ENCODE results near the gene RAP1B. TPM values are rescaled to one million over a fixed set of nuclear protein-coding genes. Genes with fewer than 3 reads are reported as not detected.
A peak's percentile ranks its signal among the peaks of the same experiment; 100 is the strongest.

RAP1B gene
- total RNA-seq, 2 experiments from 2014 or later: 256 to 268 TPM

DNA sequence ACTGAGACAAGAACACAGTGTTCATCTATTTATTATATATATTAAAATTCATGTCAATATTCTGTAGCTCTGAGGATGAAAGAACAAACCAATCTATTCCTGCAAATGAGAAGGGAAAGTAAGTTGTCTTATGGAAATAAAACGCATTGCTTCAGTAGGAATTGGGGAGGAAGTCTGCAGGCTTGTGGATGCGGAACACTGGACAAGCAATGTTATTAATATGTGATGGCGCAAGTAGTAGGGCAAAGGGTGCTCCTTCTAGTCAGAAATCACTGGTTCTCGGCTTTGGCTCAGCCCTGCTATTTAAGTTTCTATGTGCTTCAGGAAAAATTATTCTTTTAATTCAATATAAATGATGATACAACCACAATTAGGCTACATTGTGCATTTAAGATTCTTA, 28.8 kb upstream of the RAP1B start:
- ATAC-seq: no peak
- ChIA-PET CTCF (interaction anchor here (0.7 kb wide), 1 partner anchor 17 kb away, joined by 3 read pairs; no protein-coding TSS in a partner anchor), POLR2A (interaction anchor here (1.0 kb wide), 1 partner anchor 10 kb away, joined by 3 read pairs; no protein-coding TSS in a partner anchor)
- DNase-seq: no peak
- Mint-ChIP-seq H3K4me1 (ENCODE audit: low read depth) (peaks cover 44% of the 10 kb centered on the region), H3K27ac (no peak overlapping the region), H3K9me3 (ENCODE audit: insufficient read depth) (no peaks in the 10 kb centered on the region), H3K27me3 (ENCODE audit: low read depth) (no peaks in the 10 kb centered on the region), H3K4me3 (no peak overlapping the region), H3K36me3 (ENCODE audit: low read depth) (no peaks in the 10 kb centered on the region)

DNA sequence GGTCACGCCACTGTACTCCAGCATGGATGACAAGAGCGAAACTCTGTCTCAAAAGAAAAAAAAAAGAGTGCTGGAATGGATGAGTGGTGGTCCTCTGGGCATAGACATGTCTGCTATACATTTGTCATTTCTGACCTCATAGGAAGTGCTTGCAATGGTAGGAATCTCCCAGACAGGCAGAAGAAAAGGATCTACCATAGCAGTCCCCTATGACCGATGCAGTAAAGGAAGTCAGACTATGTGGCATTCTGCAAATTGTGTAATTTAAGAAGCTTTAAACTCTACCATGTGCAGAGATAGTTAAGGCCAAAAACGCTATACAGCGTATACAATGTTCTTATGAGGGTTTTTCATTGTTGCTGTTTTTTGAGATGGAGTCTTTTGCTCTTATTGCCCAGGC, 24.7 kb upstream of the RAP1B start:
- Mint-ChIP-seq H3K4me1 (ENCODE audit: low read depth) (peaks cover 36% of the 10 kb centered on the region), H3K9me3 (ENCODE audit: insufficient read depth) (peaks cover 19% of the 10 kb centered on the region), H3K27me3 (ENCODE audit: low read depth) (no peaks in the 10 kb centered on the region), H3K4me3 (no peak overlapping the region), H3K36me3 (ENCODE audit: low read depth) (peaks cover 22% of the 10 kb centered on the region), H3K27ac (no peak overlapping the region)
- ChIA-PET CTCF (interaction anchor here (1.0 to 2.8 kb wide), 3 partner anchors 11 to 299 kb away, joined by 3 to 9 read pairs (median 3); no protein-coding TSS in a partner anchor), POLR2A (interaction anchor here (0.6 to 4.9 kb wide), 2 partner anchors 25 to 55 kb away, joined by 3 to 38 read pairs; partner anchors contain the start of gene RAP1B)
- DNase-seq (no peak), ATAC-seq (no peak)

DNA sequence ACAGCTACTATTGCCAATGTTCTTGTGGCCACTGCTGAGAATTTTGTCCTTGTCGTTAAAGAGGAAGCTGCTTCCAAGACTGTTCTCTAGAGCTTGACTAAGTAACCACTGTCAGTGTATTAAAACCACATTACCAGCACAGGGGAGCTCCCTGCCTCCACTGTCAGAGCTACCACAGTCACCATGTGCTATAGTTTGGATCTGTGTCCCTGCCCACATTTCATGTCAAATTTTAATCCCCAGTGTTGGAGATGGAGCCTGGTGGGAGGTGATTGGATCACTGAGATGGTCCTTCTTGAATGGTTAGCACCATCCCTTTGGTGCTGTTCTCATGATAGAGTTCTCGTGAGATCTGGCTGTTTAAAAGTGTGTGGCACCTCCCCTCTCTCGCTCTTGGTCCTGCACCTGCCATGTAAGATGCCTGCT, 23.2 kb upstream of the RAP1B start:
- ATAC-seq: peak; percentile 81
- Mint-ChIP-seq H3K4me1 (ENCODE audit: low read depth) (peaks cover 51% of the 10 kb centered on the region), H3K9me3 (ENCODE audit: insufficient read depth) (peaks cover 24% of the 10 kb centered on the region), H3K36me3 (ENCODE audit: low read depth) (peaks cover 28% of the 10 kb centered on the region), H3K27ac (peak overlapping the region; percentile 88), H3K27me3 (ENCODE audit: low read depth) (no peaks in the 10 kb centered on the region), H3K4me3 (no peak overlapping the region)
- POLR2A ChIA-PET: interaction anchor here (0.9 to 4.9 kb wide), 3 partner anchors 8 to 48 kb away, joined by 3 to 38 read pairs (median 4); partner anchors contain the start of gene RAP1B
- DNase-seq: peak; percentile 70
- CTCF ChIA-PET: interaction anchor here (0.8 to 2.8 kb wide), 9 partner anchors 9 to 547 kb away, joined by 3 to 9 read pairs (median 4); no protein-coding TSS in a partner anchor

DNA sequence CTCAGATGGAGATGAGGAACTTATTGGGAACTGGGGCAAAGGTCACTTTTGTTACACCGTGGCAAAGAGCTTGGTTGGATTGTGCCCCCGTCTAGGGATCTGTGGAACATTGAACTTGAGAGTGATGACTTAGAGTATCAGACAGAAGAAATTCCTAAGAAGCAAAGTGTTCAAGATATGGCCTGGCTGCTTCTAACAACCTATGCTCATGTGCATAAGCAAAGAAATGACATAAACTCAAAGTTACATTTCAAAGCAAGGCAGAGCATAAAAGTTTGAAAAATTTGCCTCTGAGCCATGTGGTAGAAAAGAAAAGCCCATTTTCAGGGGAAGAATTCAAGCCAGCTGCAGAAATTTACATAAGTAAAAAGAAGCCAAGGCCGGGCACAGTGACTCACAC, 21.5 kb upstream of the RAP1B start:
- POLR2A ChIA-PET: no interaction called here

DNA sequence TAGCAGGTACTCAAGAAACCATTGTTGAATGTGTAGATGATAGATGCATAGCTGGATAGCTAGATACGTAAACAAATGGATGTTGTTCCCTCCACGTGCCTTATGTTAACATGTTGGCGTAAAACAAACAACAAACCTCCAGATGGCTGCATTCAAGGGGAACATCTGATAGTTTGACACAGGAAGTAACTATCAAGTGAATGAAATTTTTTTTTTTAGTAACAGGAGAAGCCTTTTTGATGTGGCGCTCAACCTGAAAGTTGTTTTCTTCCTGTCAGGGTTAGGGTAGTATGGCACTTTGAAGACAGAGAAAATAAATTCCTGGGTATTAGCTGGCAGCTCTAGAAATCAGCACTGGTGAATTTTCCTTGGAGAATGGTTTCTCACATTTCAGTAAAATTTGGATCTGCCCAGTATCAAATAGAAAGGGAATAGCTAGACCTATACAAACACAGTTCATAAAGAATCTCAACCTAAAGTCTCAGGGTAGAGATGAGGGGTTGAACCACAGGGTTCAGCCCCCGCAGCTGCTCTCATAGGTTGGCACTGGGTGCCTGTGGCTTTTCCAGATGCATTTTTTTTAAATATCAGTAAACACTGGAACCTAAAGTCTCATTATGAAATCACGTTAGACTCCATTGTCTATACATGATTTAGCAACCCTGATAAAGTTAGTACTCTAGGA, 18.8 kb upstream of the RAP1B start:
- H3K4me1 Mint-ChIP-seq (ENCODE audit: low read depth): peaks cover 47% of the 10 kb centered on the region
- ATAC-seq (peak; percentile 75), DNase-seq (peak; percentile 61)
- H3K27me3 Mint-ChIP-seq (ENCODE audit: low read depth): no peaks in the 10 kb centered on the region
- H3K36me3 Mint-ChIP-seq (ENCODE audit: low read depth): peaks cover 33% of the 10 kb centered on the region
- POLR2A ChIA-PET: interaction anchor here (0.9 to 2.9 kb wide), 3 partner anchors 10 to 19 kb away, joined by 3 to 12 read pairs (median 3); partner anchors contain the start of gene RAP1B
- H3K27ac Mint-ChIP-seq: peak overlapping the region; percentile 73
- CTCF ChIA-PET: interaction anchor here (1.2 to 1.3 kb wide), 2 partner anchors 52 to 369 kb away, joined by 3 to 4 read pairs; no protein-coding TSS in a partner anchor
- peaks cover 24% of the 10 kb centered on the region for H3K9me3 Mint-ChIP-seq (ENCODE audit: insufficient read depth)
- H3K4me3 Mint-ChIP-seq: peak overlapping the region; percentile 42

More for the DNA sequence above, 21.5 kb upstream of the RAP1B start:
- H3K9me3 Mint-ChIP-seq (ENCODE audit: insufficient read depth): peaks cover 24% of the 10 kb centered on the region
- DNase-seq: no peak
- peaks cover 33% of the 10 kb centered on the region for H3K36me3 Mint-ChIP-seq (ENCODE audit: low read depth)
- ATAC-seq: no peak
- CTCF ChIA-PET: no interaction called here
- H3K4me1 Mint-ChIP-seq (ENCODE audit: low read depth): peaks cover 52% of the 10 kb centered on the region
- H3K27me3 Mint-ChIP-seq (ENCODE audit: low read depth): no peaks in the 10 kb centered on the region
- no peak overlapping the region for H3K4me3 Mint-ChIP-seq
- peak overlapping the region; percentile 31 for H3K27ac Mint-ChIP-seq

DNA sequence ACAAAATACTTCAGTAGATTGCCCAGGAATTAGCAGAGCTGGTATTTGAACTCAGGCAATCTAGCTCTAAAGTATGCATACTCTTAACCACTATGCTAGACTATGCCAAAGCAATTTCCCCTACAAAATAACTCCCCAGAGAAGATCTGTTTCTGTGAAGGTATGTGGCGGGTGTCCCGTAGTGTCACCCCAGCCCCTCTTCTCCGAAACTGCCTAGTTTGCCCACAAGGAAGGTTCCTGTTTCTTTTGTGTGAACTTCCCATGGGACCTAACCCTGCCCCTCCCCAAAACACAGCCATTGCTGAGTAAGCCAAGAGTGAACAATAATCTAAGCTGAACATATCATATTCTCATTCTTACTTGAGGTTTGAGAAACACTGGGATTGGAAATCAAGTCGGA, 15.5 kb upstream of the RAP1B start:
- ChIA-PET CTCF (interaction anchor here (0.8 to 1.7 kb wide), 2 partner anchors 12 to 14 kb away, joined by 3 to 4 read pairs; no protein-coding TSS in a partner anchor), POLR2A (interaction anchor here (2.0 kb wide), 1 partner anchor 15 kb away, joined by 5 read pairs; the partner anchor contains the start of gene RAP1B)
- Mint-ChIP-seq H3K9me3 (ENCODE audit: insufficient read depth) (peaks cover 11% of the 10 kb centered on the region), H3K27me3 (ENCODE audit: low read depth) (no peaks in the 10 kb centered on the region), H3K4me1 (ENCODE audit: low read depth) (peaks cover 51% of the 10 kb centered on the region), H3K36me3 (ENCODE audit: low read depth) (peaks cover 17% of the 10 kb centered on the region), H3K4me3 (no peak overlapping the region), H3K27ac (no peak overlapping the region)
- ATAC-seq (no peak), DNase-seq (no peak)

DNA sequence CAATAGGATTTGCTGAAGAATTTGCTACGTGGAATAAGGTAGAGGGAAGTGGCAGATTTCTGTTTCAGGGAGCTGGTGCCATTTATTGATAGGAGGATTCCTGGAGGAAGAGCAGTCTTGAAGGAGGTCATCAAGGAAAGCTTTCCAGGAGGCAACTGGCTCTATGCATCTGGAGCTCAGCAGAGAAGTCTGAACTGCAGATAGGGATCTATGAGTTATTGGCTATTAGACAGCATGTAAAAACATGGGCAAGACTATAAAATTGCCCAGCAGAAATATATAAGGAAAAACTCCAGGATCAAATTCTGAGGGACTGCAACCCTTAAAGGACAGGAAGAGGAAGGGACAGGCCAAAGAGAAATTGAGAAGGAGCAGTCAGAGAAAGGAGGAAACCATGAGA, 8.9 kb upstream of the RAP1B start:
- Mint-ChIP-seq H3K27me3 (ENCODE audit: low read depth) (no peaks in the 10 kb centered on the region), H3K9me3 (ENCODE audit: insufficient read depth) (no peaks in the 10 kb centered on the region), H3K4me3 (no peak overlapping the region), H3K27ac (no peak overlapping the region), H3K4me1 (ENCODE audit: low read depth) (peaks cover 39% of the 10 kb centered on the region), H3K36me3 (ENCODE audit: low read depth) (peaks cover 1% of the 10 kb centered on the region)
- CTCF ChIA-PET: no interaction called here
- DNase-seq: no peak
- no peak for ATAC-seq
- POLR2A ChIA-PET: no interaction called here

DNA sequence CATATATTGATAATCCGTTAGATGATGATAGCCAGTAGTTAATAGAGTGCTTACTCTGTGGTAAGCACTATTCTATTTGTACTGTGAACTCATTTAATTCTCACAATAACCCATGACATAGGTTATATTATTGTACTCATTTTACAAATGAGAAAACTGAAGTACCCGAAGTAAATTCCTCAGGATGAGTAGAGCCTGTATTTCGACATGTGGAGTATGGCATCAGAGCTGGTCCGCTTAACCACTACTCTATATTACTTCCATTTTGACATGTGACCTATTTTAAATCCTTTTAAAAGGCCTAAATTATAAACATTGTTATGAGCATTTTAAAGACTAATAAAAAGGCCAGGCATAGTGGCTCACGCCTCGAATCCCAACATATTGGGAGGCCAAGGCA, 8.0 kb upstream of the RAP1B start:
- CTCF ChIA-PET: no interaction called here

DNA sequence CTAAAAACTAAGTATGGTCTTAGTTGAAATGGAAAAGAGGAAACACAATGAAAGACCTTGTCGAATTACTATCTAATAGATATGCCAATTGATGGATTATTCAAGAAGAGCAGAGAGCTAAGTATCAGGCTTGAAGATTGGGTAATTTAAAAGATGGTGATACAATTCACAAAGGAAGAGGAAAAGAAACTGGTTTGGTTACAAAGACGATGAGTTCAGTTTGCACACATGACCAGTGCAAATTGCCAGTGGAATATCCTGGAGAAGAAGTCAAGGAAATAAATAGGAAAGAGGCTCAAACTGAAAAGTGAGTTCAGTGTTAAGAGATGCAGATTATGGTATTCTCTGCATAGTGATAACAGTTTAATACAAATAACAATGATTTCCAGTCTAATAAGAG, 2.5 kb upstream of the RAP1B start:
- ChIA-PET POLR2A (no interaction called here), CTCF (interaction anchor here (1.2 to 1.4 kb wide), 3 partner anchors 9 to 21 kb away, joined by 3 read pairs; no protein-coding TSS in a partner anchor)
- DNase-seq (no peak), ATAC-seq (no peak)
- peaks cover 19% of the 10 kb centered on the region for H3K36me3 Mint-ChIP-seq (ENCODE audit: low read depth)
- no peak overlapping the region for H3K4me3 Mint-ChIP-seq
- H3K27me3 Mint-ChIP-seq (ENCODE audit: low read depth): no peaks in the 10 kb centered on the region
- no peaks in the 10 kb centered on the region for H3K9me3 Mint-ChIP-seq (ENCODE audit: insufficient read depth)
- no peak overlapping the region for H3K27ac Mint-ChIP-seq
- H3K4me1 Mint-ChIP-seq (ENCODE audit: low read depth): peaks cover 30% of the 10 kb centered on the region

More for the DNA sequence above, 8.0 kb upstream of the RAP1B start:
- Mint-ChIP-seq H3K9me3 (ENCODE audit: insufficient read depth) (no peaks in the 10 kb centered on the region), H3K27me3 (ENCODE audit: low read depth) (no peaks in the 10 kb centered on the region), H3K27ac (no peak overlapping the region), H3K4me3 (no peak overlapping the region), H3K36me3 (ENCODE audit: low read depth) (peaks cover 1% of the 10 kb centered on the region), H3K4me1 (ENCODE audit: low read depth) (peaks cover 41% of the 10 kb centered on the region)
- POLR2A ChIA-PET: no interaction called here
- no peak for ATAC-seq
- DNase-seq: no peak

DNA sequence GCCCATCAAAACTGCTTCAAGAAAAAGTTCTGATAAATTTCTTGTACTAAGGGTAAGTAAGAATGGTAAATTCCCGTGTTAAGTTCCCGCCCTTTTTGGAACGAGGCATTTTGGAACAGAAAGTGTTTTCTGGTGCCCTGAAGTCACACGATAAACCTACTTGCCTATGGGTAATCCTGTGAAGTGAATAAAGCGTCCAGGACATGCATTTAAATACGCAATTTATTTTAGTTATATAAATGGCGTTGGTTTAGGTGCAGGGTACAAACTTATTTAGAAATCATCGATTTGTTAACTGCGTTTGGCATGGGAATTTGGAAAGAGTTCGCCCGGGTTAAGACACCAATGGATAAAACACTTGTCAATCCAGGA, 715 bp upstream of the RAP1B start:
- Mint-ChIP-seq H3K36me3 (ENCODE audit: low read depth) (peaks cover 36% of the 10 kb centered on the region), H3K9me3 (ENCODE audit: insufficient read depth) (no peaks in the 10 kb centered on the region), H3K27me3 (ENCODE audit: low read depth) (no peaks in the 10 kb centered on the region), H3K27ac (peak overlapping the region; percentile 98), H3K4me3 (peak overlapping the region; percentile 88), H3K4me1 (ENCODE audit: low read depth) (peaks cover 34% of the 10 kb centered on the region)
- DNase-seq (peak; percentile 46), ATAC-seq (no peak)
- POLR2A ChIA-PET: interaction anchor here (0.7 to 4.0 kb wide), 32 partner anchors 11 to 247 kb away, joined by 3 to 38 read pairs (median 4); partner anchors contain the start of genes MDM2 and NUP107
- CTCF ChIA-PET: interaction anchor here (0.6 to 1.5 kb wide), 6 partner anchors 14 to 570 kb away, joined by 3 to 5 read pairs (median 3); no protein-coding TSS in a partner anchor

DNA sequence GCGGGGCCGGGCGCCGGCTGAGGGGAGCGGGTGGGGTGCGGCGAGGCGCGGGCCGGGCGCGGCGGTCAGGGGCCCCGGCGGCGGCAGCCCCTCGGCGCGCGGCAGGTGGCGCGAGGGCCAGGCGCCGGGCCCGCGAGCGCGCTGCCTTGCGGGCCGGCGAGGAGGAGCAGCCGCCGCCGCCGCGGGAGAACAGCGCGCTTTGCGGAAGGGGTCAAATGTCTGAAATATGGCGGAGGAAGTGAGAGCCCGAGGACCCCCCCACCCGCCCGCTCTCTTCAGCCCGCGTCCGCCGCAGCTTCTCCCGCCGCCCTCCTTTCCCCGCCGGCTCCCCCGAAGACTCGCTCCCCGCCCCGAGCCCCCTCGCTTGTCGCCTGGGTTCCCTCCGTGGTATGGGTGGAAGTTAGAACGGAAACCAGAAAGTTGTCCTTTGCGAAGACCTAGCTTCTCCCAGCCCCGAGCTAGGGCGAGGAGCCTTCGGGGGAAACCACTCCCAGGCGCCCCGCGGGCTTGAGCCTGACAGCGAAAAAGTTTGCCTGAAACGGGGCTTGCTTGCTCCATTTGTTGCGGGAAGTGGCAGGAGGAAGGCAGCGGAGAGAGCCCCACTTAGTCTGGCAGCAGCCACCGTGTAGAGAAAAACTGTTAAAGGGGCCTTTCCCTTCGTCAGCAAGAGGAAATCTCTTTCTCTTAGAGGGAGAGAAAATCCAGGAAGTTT, 551 bp downstream of the RAP1B start:
- CTCF ChIA-PET: interaction anchor here (0.9 to 1.7 kb wide), 4 partner anchors 24 to 453 kb away, joined by 3 to 5 read pairs (median 4); no protein-coding TSS in a partner anchor
- peaks cover 4% of the 10 kb centered on the region for H3K9me3 Mint-ChIP-seq (ENCODE audit: insufficient read depth)
- POLR2A ChIA-PET: interaction anchor here (0.7 to 4.0 kb wide), 33 partner anchors 10 to 247 kb away, joined by 3 to 38 read pairs (median 4); partner anchors contain the start of genes MDM2 and NUP107

More for the DNA sequence above, 551 bp downstream of the RAP1B start:
- Mint-ChIP-seq H3K4me3 (peak overlapping the region; percentile 96), H3K4me1 (ENCODE audit: low read depth) (peaks cover 42% of the 10 kb centered on the region), H3K27me3 (ENCODE audit: low read depth) (no peaks in the 10 kb centered on the region), H3K36me3 (ENCODE audit: low read depth) (peaks cover 45% of the 10 kb centered on the region), H3K27ac (peak overlapping the region; percentile 97)
- DNase-seq (peak; percentile 63), ATAC-seq (peak; percentile 17)

All from activated CD8-positive, alpha-beta T cell treated with anti-CD3 and anti-CD28 coated beads, Interleukin-2, amount 10 ng/mL, durations not matched to agents 7 days and 5 days (primary cell).